HG03457 (cell line): ENCODE data around the gene BCAN.

Source experiments
- ATAC-seq: cut with Tn5 transposase; IDR thresholded peaks from one replicate; pipeline ENCODE4 v1.9.1; 2021; ENCODE audit warnings: moderate number of reproducible peaks; ENCODE audit not compliant: unreplicated experiment

Gene BCAN

DNA sequence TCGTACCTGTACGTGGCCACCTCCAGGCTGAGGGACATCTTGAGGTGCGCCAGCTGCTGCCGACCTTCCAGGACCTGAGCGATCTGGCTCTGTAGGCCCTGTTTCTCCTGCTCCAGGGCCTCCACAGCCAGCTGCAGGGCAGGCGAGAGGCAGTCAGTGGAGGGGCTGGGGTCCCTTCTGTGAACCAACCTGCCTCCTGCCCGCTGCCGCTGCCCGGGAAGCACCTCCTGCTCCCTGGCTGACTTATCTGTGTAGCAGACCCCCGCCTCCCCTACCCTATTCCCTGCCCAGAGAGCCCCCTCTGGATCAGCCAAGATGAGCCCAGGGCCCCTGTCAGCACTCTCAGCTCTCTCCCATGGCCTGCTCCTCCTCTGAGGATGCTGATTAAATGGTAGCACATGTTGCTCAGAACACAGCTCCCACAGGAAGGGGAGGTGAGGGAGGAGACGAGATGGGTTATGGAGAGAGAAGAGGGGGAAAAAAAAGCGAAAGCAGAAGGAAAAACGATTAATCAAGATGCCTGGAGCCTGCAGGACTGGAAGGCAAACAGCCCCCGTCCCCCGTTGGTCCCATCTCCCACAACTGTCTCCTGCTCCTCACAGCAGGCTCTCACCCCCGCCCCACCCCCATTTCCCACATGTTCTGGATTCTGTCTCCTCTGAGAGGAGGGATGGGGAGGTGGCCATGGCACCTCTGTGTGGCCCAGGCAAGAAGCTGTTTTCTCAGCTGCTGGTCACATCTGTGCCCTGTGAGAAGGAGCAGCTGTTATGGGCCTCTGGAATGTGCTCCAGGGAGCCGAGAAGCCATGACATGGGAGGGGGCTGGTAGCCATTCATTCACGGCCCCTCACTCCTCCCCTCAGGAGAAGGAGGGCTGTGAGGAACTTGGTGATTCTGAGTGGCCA lies 33.5 kb downstream of the BCAN start:
- no peak for ATAC-seq

DNA sequence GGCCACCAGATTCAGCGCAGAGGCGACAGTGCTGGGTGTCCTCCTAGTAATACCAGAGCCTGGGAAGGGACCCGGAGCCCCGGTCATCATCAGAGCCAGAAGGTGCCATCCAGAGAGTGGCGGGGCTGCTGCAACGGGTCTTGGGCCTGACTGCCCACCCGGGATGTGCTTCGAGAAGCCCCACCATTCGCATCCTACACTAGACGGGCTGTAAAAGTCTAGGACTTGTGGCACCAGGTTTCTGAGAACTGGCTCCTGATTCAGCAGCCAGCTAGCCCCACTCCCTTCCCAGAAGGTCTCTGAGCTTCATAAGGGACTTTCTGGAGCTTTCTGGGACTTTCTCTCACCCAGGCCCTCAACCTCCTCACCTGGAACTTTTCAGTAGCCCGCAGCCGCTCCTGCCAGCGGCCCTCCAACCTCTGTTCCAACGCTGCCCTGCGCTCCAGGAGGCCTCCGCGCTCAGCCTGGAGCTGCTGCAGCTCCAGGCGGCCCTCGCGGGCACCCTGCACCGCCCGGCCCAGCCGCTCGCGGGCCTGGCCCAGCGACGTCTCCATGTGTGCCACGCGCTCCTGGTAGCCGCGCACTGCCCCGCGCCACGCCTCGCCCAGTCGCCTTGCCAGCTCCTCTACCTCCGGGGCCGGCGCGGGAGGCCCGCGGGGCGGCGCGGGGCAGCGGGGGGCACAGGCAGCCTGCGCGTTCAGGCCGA lies 34.4 kb downstream of the BCAN start:
- ATAC-seq = no peak

DNA sequence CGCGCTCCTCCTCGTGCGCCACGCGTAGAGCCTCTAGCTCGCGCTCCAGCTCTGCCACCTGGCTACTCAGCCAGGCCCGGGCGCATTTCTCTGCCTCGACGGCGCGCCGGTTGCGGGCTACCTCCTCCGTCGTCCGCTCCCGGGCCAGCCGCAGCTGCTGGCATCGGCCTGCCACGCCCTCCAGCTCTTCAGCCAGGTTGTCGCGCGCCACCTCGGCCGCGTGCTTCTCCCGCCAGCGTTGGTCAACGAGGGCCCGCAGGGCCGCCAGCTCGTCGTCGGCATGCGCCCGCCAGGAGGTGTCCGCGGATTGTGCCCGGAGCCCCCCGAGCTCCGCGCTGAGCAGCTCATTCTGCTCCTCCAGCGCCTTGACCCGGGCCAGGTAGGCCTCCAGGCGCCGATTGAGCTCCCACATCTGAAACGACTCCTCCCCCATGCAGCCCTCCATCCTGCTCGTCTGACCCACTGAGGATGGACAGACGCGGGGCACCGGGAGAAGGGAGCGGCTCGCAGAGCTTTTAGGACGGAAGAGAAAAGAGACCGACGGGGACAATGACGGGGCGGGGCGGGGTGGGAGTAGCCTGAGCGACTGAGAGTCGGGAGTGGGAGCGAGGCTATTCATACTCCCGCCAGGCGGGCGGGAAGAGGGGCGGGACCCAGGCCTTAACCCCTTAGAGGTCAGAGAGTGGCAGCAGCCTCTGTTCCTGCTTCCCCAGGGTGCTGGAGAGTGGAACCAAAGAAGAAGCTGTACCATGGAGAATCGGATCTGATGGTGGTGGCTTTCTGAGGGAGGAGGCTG lies 35.1 kb downstream of the BCAN start, which contains the start of gene NES:
Gene NES (minus strand): TSS at position 588 of the 796 bp plus-strand sequence. CDS start 143 bp downstream, at position 445.
- ATAC-seq = no peak

- ATAC-seq = no peak
These were observed 36.0 kb downstream of the BCAN start for GRCh38 chr1:156677616-156678596.

DNA sequence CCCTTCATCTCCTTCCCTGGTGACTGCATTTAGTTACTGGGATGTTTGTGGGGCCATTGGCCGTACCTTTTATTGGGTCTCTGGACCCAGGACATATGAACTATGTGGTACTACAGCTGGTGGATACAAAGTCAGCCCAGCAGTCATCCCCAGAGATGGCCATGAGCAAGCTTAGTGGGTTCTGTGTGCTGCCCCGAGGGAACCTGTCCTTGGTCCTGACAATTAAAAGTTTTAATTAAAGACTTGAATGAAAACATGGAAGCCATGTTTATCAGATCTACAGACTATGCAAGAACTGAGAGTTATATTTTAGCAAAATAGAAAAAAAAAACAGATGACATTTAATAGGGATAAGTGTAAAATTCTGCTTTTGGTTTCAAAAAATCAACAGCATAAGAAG lies 38.1 kb downstream of the BCAN start:
- no peak for ATAC-seq

GRCh38 chr1:156681196-156681960 lies 39.5 kb downstream of the BCAN start:
- no peak for ATAC-seq

- ATAC-seq = no peak
These were observed 40.4 kb downstream of the BCAN start for GRCh38 chr1:156682166-156682890.

- ATAC-seq = no peak
These were observed 42.4 kb downstream of the BCAN start for GRCh38 chr1:156684227-156684782.

- peak; percentile 63 for ATAC-seq
These were observed 47.4 kb downstream of the BCAN start for GRCh38 chr1:156689035-156689952.

GRCh38 chr1:156689953-156690674 lies 48.2 kb downstream of the BCAN start:
- ATAC-seq = no peak

GRCh38 chr1:156690675-156691036 lies 48.7 kb downstream of the BCAN start:
- ATAC-seq = no peak

- ATAC-seq = no peak
These were observed 49.3 kb downstream of the BCAN start for GRCh38 chr1:156691191-156691590.

- no peak for ATAC-seq
These were observed 49.9 kb downstream of the BCAN start for GRCh38 chr1:156691665-156692440.

DNA sequence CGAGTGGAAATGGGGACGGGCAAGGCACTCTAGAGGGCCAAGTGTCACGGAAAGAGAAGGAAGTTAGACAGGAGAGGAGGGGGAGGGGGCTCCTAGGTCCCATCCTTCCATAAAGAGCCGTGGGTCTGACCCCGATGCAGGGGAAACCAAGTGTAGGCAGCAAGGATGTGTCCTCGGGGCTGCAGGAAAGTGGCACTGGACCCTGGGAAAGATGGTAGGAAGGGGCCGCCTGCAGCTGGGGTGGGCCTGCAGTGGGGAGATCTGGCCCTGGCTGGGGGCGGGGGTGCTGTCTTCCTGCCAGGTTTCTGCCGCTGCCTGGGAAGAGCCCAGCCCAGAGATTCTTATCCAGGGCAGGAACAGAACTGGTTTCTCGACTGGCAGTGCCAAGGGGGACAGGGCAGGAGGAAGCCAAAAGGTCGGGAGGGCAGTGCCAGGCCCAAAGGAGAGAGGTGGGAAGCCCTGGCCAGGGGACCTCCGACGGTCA lies 50.6 kb downstream of the BCAN start:
- no peak for ATAC-seq

GRCh38 chr1:156692925-156693847 lies 51.3 kb downstream of the BCAN start:
- no peak for ATAC-seq
